ENCODE measurements around the gene NUBPL. TPM values are rescaled to one million over a fixed set of nuclear protein-coding genes. Genes with fewer than 3 reads are reported as not detected.
A peak's percentile ranks its signal among the peaks of the same experiment; 100 is the strongest.

Gene NUBPL
- polyA plus RNA-seq, 1 of the 3 experiments (the other 2 are of a cell fraction): 4.0 TPM

DNA sequence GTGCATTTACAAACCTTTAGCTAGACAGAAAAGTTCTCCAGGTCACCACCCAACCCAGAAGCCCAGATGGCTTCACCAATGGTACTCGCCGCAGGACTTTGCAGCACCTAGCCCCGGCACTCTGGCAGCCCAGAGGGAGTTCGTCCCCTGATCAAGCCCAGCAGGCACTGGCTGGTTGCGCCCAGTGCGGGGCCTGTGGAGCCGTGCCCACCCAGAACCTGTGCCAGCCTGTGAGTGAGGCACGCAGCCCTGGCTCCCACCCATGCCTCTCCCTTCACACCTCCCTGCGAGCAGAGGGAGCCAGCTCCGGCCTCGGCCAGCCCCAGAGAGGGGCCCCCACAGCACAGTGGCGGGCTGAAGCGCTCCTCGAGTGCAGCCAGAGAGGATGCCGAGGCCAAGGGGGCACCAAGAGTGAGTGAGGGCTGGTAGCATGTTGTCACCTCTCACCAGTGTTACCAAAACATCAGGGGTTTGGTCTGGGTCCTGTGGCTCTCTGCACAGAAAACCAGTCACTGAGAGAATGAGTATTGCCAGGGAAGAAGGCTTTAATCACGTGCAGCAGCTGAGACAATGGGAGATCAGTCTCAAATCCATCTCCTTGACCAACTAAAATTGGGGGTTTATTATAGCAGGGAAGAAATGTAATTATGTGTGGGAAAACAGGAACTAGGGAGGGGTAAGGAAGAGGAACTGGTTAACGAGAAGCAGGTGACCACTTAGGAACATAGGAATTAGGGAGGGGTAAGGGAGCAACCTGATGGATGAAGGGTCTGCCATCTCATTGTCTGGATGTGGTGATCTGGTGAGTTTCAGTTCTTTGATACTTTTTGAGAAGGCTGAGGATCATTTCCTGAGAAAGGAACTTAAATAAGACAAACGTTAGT lies 151.3 kb downstream of the NUBPL start:
- Histone ChIP-seq H3K9me2 (no peaks in the 10 kb centered on the region), H3K36me3 (replicated peaks in 1 of 2; ENCODE audit: control insufficient read depth in 1 of 2, insufficient read depth in 2 of 2, low read length in 1 of 2) (no peaks in the 10 kb centered on the region), H4K20me1 (ENCODE audit: insufficient read depth) (no peaks in the 10 kb centered on the region), H3K4me2 (no peak overlapping the region), H2AFZ (ENCODE audit: low read depth) (no peak overlapping the region), H3K79me2 (ENCODE audit: insufficient read depth) (no peaks in the 10 kb centered on the region), H3K9ac (no peak overlapping the region), H3K4me3 (ENCODE audit: low read depth in 2 of 2, low read length in 1 of 2) (no peak overlapping the region), H3K27me3 (ENCODE audit: insufficient read depth) (no peaks in the 10 kb centered on the region), H3F3A (replicated peaks; ENCODE audit: insufficient read depth) (no peaks in the 10 kb centered on the region), H3K9me3 (no peaks in the 10 kb centered on the region), H3K27ac (ENCODE audit: low read depth in 2 of 2, low read length in 1 of 2) (peak overlapping the region in 1 of 2 experiments; percentile 39; a peak in 1 of 4 replicates), H3K4me1 (ENCODE audit: control insufficient read depth in 1 of 2, insufficient read depth in 2 of 2, low read depth in 1 of 2, low read length in 1 of 2) (peaks cover 0 to 4% of the 10 kb centered on the region in 2 experiments; a peak in 2 of 4 replicates)
- WGBS (ENCODE audit: low lambda C conversion rate): 92% methylated on average over 9 of the region's 18 CpGs
- ChIA-PET POLR2A (no interaction called here), CTCF (no interaction called here)
- no peak for DNase-seq
- TF ChIP-seq MEF2A (IDR thresholded peaks at IDR 0.05; ENCODE audit: borderline replicate concordance, low read depth) (no peak), EZH2phosphoT487 (IDR thresholded peaks at IDR 0.05; ENCODE audit: borderline replicate concordance, low read depth) (no peak), MXI1 (IDR thresholded peaks at IDR 0.05; ENCODE audit: low read depth, low read length) (no peak), POLR2AphosphoS5 (IDR thresholded peaks at IDR 0.05; ENCODE audit: low read depth, low read length) (no peak)

DNA sequence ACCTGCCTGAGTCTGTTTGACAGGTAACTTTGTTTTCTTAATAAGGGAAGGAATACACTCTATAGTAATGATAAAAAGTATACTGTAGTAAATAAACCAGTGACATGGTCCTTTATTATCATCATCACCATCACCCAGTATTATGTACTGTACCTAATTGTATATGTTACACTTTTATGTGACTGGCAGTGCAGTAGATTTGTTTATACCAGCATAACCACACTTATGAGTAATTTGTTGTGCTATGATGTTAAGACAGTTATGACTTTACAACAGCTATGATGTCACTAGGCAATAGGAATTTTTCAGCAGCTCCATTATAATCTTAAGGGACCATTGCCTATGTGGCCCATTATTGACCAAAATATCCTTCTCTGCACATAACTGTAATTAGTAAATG lies 155.0 kb downstream of the NUBPL start:
- no peaks in the 10 kb centered on the region for H3F3A ChIP-seq (replicated peaks; ENCODE audit: insufficient read depth)
- no peak overlapping the region for H3K4me2 ChIP-seq
- H3K4me3 ChIP-seq (ENCODE audit: low read depth in 2 of 2, low read length in 1 of 2): no peak overlapping the region
- no peaks in the 10 kb centered on the region for H3K9me3 ChIP-seq
- H3K27me3 ChIP-seq (ENCODE audit: insufficient read depth): no peaks in the 10 kb centered on the region
- POLR2A ChIA-PET: no interaction called here
- no peak overlapping the region for H3K27ac ChIP-seq (ENCODE audit: low read depth in 2 of 2, low read length in 1 of 2)
- H4K20me1 ChIP-seq (ENCODE audit: insufficient read depth): no peaks in the 10 kb centered on the region
- TF ChIP-seq TAF1 (IDR thresholded peaks at IDR 0.05; ENCODE audit: borderline replicate concordance, low read depth, low read length): no peak
- no peak for TF ChIP-seq RAD21 (IDR thresholded peaks at IDR 0.05; ENCODE audit: low read length)
- TF ChIP-seq ELF1 (IDR thresholded peaks at IDR 0.05): no peak
- no peak for TF ChIP-seq EZH2phosphoT487 (IDR thresholded peaks at IDR 0.05; ENCODE audit: borderline replicate concordance, low read depth)
- TF ChIP-seq PBX3 (IDR thresholded peaks at IDR 0.05): no peak
- TF ChIP-seq EP300 (IDR thresholded peaks at IDR 0.05; ENCODE audit: borderline replicate concordance in 1 of 2, low read depth in 1 of 2, low read length in 1 of 2): no peak
- no peak for TF ChIP-seq RCOR1 (IDR thresholded peaks at IDR 0.05; ENCODE audit: low read length)
- no peak for TF ChIP-seq SMC3 (IDR thresholded peaks at IDR 0.05; ENCODE audit: low read depth, low read length)
- TF ChIP-seq RXRA (IDR thresholded peaks at IDR 0.05; ENCODE audit: borderline replicate concordance, low read depth): no peak
- TF ChIP-seq GABPA (IDR thresholded peaks at IDR 0.05; ENCODE audit: low read depth): no peak
- no peak for TF ChIP-seq FOXJ3 (CRISPR knock-in tag; IDR thresholded peaks at IDR 0.05)
- no peaks in the 10 kb centered on the region for H3K79me2 ChIP-seq (ENCODE audit: insufficient read depth)
- no peak overlapping the region for H2AFZ ChIP-seq (ENCODE audit: low read depth)
- H3K9ac ChIP-seq: no peak overlapping the region
- DNase-seq: no peak
- no peaks in the 10 kb centered on the region for H3K9me2 ChIP-seq
- peaks cover 0 to 4% of the 10 kb centered on the region in 2 experiments; a peak in 2 of 4 replicates for H3K4me1 ChIP-seq (ENCODE audit: control insufficient read depth in 1 of 2, insufficient read depth in 2 of 2, low read depth in 1 of 2, low read length in 1 of 2)
- CTCF ChIA-PET: interaction anchor here (1.3 kb wide), 1 partner anchor 10 kb away, joined by 3 read pairs; no protein-coding TSS in a partner anchor
- H3K36me3 ChIP-seq (replicated peaks in 1 of 2; ENCODE audit: control insufficient read depth in 1 of 2, insufficient read depth in 2 of 2, low read length in 1 of 2): no peaks in the 10 kb centered on the region
